ENCODE data around the gene INPP1.
"Not testable (repeated sequence)": the region's sequence is repeated elsewhere in the genome, so short reads cannot be mapped to it uniquely, and the experiment has no call there.

INPP1 gene

DNA sequence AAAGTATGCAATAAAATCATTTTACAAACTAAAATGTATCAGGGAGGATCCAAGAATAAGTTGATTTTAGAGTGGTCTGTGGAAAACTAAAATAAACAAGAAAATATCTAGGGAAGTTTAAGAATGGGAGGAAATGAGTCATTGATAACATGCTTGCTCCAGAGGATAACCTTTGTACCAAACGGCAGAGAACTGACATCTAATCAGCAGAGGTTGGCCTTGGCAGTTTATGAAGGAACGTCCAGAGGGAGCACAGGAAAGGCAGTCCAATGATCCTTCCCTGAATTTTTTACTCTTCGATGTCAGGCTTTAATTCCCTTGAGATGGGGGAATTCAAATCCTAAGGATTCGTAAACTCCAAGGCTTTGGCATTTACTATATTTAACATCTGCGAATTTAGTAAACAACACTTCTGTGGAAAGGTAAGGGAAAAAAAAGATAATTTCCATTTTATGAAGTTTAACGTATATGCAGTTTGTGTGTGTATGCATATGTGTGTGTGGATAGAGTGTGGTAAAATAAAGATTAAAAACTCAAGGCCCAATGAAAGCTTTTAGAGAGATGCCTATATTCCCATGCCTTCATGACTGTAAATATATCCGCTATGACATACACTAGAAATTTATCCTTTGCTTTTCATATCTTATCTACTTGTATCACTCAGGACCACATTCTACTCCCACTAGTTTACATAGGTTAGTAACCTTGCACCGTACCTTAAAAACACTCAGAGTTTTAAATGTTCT is 8.7 kb upstream of the INPP1 start:
- no peak for DNase-seq

DNA sequence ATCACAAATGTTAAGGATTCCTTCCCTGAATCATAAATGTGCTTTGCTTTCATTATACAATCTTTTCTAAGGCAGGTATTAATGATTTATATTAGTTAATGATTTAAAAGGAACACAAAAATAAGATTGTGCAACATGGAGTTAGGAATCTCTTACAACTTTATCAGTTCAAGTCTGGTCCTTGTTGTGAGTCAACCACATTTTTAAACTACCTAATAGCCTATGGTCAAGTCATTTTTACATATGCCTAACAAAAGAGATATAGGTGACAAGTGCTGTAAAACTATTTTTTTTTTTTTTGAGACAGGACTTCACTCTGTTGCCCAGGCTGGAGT is 8.2 kb upstream of the INPP1 start:
- no peak for DNase-seq

DNA sequence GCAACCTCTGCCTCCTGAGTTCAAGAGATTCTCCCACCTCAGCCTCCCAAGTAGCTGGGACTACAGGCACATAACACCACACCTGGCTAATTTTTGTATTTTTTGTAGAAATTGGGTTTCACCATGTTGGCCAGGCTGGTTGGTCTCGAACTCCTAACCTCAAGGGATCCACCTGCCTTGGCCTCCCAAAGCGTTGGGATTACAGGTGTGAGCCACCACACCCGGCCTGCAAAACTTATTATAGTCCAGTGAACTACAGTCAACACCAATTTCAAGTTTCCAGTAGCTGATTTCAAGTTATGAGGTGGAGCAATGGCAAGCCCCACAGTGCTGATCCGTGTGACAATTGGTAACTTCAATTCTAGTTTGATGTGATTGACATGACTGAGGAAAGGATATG is 7.8 kb upstream of the INPP1 start:
- DNase-seq = not testable (repeated sequence)

DNA sequence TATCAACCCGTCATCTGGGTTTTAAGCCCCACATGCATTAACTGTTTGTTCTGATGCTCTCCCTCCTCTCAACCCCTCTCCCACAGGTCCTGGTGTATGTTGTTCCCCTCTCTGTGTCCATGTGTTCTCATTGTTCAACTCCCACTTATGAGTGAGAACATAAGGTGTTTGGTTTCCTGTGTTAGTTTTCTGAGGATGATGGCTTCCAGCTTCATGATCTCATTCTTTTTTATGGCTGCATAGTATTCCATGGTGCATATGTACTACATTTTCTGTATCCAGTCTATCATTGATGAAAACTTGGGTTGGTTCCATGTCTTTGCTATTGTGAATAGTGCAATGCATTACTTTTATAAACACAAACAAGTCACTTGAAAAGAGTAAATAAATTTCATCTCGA is 7.0 kb upstream of the INPP1 start:
- DNase-seq = no peak

DNA sequence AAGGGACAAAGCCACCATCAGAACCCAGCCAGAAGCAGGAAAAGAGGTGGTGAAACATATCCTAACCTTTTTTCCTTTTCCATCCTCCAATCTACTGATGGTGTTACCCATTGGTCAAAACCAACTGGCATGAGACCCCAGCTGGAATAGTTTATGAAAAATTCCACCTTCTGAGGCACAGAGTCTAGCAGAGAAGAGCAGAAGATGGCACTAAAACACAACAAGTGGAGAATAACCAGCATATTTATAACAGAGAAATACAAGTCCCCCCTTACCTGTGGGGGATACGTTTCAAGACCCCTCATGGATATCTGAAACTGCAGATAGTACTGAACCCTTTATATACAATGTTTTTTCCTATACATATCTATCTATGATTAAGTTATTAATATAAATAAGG is 4.9 kb upstream of the INPP1 start:
- DNase-seq = no peak

DNA sequence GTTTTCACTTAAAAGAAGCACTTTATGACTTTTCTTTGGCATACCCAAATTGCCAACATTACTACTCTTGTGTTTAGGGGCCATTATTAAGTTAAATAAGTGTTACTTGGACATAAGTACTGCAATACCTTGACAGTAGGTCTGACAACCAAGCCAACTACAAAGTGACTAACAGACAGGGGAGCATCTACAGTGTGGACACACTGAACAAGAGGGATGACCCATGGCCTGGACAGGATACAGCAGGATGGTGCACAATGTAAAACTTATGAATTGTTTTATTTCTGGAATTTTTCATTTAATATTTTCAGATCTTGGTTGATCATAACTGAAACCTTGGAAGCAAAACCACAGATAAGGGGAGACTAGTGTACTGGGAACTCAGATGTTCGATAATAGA is 4.0 kb upstream of the INPP1 start:
- no peak for DNase-seq

DNA sequence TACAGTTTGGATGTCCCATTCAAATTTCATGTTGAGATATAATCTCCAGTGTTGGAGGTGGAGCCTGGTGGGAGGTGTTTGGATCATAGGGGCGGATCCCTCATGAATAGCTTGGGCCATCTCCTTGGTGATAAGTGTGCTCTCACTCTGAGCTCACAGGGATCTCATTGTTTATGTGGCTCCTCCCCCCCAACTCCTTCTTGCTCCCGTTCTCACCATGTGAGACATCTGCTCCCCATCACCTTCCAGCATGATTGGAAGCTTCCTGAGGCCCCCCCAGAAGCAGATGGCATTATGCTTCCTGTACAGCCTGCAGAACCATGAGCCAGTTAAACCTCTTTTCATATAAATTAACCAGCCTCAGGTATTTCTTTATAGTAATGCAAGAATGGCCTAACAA is 3.0 kb upstream of the INPP1 start:
- DNase-seq = peak; percentile 31

DNA sequence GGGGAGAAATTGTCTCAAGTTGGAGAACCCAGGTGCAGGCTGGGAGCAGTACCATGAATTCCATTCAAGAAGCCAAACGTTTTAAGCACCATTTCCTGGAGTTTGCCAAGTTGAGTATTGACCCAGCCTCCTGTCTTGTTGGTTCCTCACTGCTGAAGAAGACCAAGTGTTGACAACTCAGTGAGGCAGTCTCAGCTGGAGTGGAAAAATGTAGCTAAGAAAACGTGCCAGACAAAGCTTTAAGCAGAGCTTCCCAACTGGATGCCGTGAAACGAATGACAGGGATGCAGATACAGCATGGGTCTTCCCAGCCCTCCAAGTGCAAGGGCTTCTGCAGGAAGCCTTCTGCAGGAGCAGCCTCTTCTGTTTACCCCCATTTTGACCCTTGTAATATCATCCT is 778 bp upstream of the INPP1 start:
- DNase-seq = no peak

DNA sequence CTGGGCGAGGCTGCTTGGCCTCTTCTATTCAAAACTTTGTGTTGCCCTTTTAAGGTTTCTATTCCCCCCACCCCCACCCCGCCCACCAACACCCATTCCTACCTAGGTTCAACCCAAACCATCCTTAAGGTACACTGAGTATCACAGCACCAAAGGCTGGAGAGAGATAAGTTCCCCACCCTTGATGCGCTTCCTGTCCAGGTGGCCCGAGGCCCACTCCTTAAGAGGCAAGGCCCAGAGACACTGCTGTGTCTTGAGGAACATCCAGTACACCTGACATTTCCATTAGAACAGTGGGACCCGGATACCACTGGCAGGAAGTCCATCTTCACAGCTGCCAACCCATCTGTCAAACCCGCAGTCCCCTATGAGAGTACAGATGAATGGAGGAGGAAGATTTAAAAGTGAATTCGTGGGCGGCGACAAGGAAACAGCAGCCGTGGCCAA is 277 bp upstream of the INPP1 start:
- no peak for DNase-seq

DNA sequence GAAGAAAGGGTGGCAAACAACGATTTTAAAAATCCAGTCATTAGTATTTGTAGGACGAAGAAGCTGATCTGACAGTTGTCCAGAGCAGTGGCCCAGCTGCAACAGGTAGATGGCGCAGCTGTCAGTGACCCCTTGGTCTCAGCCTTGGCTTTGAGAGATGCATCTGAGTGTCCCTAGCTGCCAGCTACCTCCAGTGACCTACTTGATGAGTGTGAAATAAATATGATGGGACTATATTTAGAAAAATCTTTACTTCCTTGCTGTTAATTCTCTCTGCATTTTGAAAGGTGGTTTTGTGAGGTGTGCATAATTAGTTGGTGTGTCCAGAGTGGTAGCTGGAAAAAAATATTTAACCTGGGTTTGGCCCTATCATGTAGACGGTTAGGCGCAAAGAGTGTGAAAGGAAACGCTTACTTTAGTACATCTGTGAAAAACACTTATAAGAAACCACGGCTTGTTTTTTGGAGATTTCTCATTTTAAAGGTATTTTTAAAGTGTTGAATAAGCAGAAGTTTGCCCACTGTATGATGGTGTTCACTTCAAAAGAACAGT is 963 bp downstream of the INPP1 start:
- peak; percentile 20 for DNase-seq

DNA sequence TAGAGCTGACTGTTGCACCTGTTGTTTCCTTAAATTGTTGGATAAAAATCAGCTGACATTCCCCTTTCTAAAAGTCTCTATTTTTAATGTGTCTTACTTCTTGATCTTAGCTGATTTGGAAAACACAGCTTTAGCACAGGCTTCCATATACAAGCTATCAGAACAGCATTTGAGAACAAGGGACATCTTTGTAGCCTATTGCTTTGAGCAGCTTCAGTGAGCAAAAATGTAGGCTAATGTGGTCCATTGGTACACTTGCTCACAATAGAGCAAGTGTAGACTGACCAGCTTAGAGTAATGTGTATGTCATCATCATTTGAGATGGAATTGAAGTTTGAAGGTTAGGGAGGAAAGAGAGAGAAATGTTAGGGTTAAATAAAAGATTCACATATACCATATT is 7.0 kb downstream of the INPP1 start:
- DNase-seq = no peak

DNA sequence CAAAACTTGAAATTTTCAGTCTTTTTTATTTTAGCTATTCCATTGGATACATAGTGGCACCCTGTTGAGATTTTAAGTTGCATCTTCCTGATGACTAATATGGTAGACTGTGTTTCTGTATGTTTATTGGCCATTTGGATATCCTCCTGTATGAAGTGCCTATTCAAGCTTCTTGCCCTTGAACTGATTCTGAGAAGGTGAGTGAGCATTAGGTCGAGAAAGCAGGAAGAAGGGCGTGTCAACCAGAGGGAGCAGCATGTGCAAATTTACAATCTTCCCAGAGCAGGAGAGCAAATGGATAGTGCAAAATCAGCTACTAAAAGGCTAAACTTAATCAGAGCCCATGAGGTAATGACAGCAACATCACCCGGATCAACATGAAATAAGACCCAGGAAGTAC is 8.6 kb downstream of the INPP1 start:
- no peak for DNase-seq

DNA sequence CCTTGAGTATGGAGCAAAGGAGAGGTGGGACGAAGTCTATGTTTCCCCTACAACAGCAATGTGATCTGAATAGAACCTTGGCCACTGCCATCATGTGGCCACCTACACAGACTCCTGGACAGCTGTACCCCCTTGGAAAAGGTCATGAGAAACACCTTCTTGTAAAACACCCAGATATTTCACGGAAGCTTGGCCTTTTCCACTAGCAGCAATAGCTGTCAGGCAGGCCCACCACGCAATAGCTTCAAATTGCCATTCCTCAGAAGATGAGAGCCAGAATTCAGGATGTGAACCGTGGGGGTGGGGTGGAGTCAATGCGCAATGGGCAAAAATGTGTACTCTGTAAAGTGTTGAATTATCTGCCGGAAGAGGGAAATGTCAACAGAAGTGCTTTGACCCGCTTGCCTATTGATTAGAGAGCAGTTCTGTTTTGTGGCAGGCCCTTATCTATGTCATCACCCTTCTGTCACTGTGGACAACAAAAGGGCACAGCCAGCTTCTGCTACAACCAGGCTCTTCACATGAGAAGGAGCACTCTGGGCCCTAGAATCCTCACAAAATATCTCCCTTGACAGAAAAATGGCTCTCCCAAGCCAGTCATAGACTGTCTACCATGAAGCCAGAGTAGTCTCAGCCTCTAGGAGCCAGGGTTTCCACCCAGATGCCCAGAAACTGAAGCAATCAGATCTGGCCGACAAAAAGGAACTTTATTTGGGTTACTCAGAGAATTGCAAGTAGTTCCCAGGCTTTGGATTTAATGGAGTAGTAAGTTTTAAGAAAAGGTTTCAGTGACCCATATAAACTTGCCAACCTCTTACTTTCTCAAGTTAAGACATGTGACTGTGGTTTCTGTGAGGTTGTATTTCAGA is 9.5 kb downstream of the INPP1 start:
- no peak for DNase-seq

DNA sequence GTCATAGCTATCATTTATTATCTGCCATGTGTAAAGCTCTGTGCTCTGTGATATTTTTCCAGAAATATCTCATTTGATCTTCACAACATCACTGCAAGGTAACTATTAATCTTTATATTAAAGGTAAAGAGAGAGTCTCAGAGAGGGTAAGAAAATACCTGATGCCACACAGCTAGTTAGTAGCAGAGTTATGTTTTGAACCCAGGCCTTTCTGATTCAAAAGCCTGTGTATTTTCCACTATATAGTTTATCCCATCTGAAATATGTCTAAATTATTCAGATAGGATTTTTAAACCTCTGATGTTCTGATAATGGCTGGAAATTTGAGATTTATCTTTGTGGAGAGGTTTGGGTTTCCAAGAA is 10.1 kb downstream of the INPP1 start:
- no peak for DNase-seq

DNA sequence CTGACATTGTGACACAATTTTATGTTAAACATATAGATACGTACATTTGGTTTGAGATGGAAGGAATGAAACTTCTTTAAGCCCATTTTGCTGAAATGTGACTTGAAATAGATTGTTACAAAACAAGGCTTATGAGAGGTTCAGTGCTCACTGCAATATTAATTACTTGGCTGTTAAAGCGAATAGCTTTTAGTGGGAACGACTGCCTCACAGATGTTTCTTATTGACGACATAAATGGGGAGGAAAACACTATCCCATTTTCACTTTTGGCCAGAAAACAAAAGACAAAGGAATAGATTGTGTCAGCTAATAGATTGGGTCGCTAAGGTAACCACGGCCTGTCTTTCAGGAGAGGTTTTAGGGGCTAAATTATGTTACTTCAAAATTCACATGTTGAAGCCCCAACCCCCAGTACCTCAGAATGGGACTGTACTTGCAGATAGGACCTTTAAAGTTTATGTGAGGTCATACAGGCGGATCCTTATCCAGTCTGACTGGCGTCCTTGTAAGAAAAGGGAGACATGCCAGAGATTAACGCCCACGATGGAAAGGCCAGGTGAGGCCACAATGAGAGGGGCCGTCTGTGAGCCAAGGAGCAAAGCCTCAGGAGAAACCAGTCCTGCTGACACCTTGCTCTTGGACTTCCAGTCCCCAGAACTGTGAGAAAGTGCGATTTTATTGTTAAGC is 10.8 kb downstream of the INPP1 start:
- DNase-seq = no peak

DNA sequence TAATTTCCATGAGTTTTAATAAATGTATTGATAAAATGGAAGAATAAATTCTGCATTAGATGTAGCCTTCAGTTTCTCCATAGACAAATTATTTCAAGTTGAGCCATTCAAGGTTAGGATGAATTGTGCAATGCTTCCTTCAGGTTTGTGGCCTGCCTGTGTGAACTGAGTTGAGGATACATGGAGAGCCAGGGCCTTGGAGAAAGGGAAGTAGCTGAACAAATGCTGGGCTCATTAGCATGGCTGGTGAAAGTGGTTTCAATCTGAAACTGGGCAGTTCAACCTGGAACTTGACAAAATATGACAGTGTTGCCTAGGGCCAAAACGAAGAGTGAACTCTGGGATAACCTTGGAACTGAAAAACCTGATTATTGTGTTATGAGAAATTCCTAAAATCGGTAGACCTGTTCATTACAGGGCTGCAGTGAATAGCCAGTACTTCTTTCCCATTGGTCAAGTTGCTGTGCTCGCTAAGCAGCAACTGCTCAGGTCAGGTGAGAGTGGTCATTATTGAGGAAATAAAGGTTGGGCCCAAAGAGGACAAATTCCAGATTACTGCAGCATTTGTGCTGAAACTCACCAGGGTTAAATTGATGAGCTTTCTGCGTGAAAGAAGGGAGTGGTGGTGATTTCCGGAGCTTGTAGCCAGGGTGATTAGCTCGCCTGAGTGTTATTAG is 12.7 kb downstream of the INPP1 start:
- DNase-seq = no peak

DNA sequence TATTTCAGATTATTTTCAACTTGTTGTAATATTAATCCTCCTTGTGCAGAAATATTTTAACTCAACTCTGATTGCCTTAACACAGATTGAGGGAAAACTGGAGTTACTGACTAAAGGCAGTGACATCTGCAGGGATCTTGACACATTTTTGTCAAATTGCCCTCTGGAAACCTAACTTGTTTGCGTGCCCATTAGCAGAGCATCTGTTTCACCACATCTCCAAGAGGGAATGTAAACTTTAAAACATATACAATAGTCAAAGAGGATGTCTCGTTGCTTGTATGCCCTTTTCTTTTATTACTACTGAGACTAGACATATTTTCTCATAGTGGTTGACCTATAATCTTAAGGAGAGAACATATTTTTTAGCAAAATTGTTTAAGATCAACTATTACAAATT is 14.2 kb downstream of the INPP1 start:
- DNase-seq = no peak

DNA sequence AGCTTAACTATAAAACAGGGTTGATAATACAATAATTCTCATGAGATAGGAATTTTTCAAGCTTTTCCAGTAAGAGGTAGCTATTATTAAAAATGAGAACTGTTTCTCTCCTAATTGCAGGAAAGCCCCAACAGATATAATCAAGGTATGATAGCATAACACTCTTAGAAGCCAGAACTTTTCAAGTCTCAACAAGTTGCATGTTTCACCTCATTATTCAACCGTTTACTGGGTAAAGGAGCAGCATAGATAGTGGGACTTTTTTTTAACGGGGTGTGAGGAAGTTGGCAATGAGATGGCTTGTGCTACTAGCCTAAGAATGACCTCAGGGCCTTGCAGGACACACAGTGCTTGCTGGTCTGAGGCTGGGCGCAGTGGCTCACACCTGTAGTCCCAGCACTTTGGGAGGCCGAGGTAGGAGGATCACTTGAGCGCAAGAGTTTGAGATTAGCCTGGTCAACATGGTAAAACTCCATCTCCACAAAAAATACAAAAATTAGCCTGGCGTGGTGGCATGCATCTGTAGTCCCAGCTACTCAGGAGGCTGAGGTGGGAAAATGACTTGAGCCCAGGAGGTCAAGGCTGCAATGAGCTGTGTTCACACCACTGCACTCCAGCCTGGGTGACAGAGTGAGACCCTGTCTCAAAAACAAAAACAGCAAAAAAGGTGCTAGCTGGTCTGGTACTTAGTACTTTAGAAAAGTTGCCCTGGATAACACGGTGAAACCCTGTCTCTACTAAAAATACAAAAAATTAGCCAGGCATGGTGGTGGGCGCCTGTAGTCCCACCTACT is 15.5 kb downstream of the INPP1 start:
- DNase-seq = not testable (repeated sequence)

DNA sequence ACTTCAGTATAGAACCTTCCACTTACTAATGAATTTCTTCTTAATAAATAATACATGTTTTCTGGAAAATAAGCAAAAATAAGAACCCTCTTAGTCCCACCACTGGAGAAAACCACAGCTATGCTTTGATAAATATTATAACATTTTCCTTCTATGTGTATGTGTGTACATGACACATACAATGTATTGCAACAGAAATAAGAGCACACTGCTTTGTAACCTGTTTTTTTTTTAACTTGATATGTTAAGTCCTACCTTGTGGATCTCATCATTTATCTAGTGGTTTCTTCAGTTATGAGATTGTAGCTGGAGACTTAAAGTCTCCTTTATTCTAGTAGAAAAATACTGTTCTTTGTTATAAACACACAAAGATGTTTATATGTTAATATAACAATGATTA is 17.2 kb downstream of the INPP1 start:
- DNase-seq = no peak

DNA sequence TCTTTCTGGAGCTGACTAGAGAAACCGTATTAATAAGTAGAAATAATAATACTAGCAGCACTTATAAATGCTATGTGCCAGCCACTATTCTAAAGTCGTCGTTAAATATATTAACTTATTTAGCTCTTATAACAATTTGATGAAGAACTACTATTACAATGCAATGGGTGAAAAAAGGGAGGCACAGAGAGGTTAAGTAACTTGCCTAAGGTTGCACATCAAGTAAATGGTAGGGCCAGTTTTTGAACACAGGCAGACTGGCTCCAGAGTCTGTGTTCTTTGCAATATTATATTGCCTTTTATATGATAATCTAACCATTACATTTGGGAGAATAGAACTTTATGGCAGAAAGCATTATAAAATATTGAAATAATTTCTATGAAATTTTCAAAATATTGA is 17.6 kb downstream of the INPP1 start:
- DNase-seq = no peak

DNA sequence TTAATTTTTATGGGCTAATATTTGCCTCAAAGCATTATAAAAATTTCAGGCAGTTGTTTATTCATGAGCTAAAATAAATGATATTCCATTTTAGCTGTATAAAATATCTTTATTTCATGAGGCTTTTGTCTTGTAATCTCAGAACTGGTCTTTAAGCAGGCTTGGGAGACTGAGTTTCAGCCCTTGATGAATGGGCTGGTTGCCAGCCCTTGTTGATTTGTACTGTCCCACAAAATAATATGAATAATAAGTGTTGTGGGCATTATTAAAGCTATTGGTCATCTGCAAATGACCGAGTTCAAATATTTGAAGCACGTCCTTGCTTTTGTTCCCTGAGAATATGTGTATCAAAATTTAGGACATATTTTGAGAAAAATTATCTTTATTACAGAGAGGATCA is 18.2 kb downstream of the INPP1 start:
- DNase-seq = no peak

DNA sequence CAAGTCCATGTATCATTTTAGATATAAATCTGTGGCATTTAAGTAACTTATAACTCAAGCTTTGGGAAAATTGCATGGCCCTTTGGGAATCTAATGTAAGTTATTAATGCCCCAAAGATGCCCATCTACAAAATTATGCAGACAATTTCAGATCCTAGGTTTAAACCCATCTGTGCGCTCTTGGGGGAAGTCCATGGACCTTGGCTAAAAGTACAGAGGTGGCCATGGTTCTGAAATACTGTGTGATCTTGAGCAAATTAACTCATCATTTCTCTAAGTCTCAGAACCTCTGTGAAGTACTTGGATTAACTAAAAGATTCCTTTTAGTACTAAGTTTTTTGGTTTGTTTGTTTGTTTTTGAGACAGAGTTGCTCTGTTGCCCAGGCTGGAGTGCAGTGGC is 19.5 kb downstream of the INPP1 start:
- no peak for DNase-seq
